GM18909 (cell line): ENCODE measurements around the gene TREML4.
"Not testable (repeated sequence)": the region's sequence is repeated elsewhere in the genome, so short reads cannot be mapped to it uniquely, and the experiment has no call there.

Source experiments
- ATAC-seq: cut with Tn5 transposase; IDR thresholded peaks from one replicate; pipeline ENCODE4 v1.9.1; 2021; ENCODE audit warnings: mild to moderate bottlenecking; ENCODE audit not compliant: unreplicated experiment, poor library complexity

TREML4 gene, protein sequence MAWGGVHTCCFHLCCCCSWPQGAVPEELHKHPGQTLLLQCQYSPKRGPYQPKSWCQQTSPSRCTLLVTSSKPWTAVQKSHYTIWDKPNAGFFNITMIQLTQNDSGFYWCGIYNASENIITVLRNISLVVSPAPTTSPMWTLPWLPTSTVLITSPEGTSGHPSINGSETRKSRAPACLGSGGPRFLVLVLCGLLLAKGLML

DNA sequence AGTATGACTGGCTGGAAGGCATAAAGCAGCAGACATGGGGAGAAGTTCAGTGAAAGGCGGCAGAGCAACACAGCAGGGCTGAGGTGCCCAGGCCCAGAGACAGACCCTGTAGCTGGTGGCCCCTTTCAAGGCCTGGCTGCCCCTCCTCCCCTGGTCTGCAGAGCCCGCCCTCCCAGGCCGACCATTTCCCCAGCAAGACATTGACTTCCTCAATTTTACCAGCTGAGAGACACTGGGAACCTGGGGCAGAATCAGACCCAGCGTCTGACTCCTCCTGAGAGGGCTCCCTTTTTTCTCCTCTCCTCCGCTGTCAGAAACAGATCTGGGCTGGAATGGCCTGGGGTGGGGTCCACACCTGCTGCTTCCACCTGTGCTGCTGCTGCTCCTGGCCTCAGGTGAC, at the start of gene TREML4:
TREML4 (plus strand) TSS at position 254 of the 400 bp plus-strand sequence; CDS start at position 333, 79 bp downstream.
- no peak for ATAC-seq

DNA sequence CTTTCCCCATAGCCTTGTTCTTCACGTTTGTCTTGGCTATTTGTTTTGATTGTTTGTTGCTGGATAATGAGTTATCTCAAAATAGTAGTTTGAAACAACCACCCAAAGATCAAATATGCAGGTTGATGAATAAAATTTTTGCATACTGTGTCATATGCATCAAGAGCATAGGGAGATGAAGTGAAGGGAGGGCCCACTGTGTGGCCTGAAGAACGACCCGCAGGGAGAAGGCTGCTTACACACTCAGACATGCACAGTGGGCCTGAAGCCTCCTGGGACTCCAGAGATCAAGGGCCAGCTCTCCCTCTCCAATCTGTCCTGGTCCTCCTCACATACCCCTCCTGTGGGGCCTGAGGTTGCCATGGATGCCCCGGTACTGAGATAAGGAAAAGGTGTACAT, 49.0 kb upstream of the TREML4 start:
- no peak for ATAC-seq

DNA sequence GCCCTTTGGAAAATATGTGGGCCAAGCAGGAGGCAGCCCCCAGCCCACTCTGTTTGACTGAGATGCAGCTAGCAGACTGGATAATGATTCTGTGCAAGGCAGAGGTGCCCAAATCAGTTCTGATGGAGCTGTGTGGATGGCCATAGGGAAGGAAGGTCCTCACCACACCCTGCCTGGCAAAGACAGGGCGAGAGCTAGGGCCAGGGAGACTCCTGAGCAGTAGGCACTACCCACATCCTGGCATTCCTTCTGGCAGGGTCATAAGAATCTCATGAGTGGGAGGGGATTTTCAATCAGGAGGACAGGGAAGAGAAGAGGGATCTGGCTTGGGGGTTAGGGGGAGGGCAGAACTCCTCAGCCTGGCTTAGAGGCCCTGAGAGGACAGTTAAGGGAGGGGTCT, 46.6 kb upstream of the TREML4 start:
- no peak for ATAC-seq

DNA sequence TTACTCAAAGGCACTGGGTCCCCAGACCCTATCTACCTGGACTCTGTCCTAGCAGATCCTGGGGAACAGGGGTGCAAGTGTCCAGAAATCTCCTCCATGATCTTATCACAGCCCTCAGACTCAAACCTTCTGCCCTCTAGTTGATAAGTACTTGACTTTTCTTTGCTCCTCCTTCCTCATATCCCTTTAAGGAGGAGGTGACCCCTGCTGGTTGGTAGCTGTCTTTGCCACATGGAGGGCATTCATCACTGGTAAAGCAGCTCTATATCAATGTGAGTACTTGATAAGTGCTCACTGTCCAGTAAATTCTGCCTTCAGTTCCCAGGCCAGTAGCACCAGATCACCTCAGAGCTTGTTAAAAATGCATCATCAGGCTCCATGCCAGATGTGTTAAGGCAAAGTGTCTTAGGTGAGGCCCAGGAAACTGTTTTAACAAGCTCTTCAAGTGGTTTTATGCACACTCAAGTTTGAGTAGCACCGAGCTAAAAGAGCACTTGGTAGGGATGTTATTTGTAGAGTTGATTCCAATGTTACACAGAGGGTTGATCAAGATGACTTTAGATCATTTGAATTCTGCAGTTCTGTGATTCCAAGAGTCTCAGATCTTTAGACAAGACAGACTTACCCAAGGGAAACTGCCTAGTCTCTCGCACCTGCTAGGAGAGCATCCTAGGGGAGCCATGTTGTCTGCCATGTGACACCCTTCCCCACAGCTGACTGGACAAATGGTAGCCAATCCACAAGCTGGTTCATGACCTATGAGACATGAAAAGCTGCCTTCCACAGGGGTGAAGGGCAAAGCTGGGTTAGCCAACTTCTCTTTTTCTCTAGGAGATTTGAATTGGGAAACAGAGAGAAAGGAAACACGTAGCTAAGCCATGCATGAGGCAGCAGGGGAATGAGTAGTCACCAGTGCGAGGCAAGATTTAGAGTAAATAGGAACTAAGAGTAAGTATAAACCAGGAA, 45.8 kb upstream of the TREML4 start:
- peak; percentile 52 for ATAC-seq

DNA sequence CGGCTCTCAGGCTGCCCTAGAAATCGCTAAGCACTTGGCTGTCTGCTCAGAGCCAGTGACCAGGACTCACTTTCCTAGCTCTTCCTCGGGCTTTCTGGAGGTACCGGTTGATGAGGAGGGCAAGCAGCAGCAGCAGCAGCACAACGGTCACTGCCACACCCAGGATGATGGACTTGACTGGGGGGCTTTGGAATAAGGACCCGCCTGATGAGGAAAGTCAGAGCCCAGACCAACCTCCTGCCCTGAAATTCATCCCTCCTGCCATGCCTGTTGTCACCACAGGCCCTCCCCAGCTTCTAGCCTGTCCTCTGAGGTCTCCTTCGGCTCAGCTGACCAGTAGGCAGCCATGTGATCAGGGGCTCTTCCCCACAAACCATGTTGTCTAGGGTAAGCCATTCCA, 43.4 kb upstream of the TREML4 start:
- ATAC-seq: no peak

DNA sequence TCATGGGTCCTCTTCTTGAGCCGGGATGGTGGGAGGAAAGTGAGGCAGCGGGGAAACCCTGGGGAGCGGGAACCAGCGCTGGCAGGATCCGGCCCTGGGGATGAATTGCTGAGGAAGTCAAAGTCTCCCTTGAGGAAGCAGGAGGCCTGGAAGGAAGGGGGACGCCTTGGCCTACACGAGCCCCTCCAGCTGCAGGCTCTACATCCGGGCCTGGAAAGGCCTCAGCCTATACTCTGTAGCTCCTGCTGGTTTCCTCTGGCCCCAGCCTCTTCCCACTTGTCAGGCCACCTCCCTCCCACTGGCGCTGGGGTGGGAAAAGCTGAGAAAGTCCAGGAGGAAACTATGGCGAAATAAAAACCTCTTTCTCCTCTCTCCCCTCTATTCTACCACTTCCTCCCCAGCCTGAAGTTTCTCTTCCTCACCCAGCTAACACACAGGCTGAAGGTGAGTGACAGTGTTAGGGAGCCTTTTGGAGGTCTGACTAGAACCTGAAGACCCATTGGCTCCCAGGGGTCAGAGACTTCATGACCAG, 42.1 kb upstream of the TREML4 start:
- ATAC-seq: no peak

DNA sequence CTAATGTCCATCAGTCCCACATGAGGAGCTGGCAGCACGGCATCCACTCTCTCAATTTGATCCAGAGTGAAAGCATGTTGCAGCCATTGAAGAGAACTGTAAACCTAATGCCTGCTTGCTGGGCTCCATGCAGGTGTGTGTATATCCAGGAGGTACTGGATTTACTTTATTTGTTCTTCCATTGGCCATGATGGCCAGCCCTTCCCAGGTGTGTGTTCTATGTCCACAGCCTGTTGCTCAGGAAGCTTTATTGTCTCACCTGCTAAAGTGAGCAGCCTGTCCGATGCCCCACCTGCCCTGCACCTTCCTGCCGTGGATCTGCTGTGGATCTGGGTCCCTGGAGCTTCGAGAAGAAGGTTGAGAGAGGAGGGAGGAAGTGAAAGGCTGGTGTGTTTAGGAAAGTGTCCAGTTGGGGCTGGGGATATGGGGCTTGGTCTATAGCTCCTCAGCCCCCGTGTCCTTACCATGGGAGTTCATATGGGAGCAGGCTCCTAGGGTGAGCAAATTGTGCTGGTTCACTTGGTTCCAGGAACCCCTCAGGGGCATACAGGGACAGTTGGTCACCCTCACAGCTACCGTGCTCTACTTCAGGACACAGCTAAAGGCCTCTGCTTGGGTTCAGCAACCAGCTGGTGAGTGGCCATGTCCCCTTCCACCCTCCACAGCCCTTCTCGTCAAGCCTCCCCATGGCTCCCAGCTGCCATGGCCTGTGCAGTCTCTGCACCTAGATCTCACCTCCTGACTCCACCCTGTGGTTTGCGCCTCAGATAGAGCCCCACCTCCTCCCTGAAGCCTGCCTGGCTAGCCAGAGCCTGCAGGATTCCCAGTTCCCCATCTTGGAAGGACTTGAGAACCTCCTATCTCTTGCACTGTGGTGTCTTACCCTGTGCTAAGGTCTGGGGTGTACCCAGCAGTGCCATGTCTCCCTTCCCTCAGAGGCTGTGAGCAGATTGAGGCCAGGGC, 39.9 kb upstream of the TREML4 start:
- no peak for ATAC-seq

DNA sequence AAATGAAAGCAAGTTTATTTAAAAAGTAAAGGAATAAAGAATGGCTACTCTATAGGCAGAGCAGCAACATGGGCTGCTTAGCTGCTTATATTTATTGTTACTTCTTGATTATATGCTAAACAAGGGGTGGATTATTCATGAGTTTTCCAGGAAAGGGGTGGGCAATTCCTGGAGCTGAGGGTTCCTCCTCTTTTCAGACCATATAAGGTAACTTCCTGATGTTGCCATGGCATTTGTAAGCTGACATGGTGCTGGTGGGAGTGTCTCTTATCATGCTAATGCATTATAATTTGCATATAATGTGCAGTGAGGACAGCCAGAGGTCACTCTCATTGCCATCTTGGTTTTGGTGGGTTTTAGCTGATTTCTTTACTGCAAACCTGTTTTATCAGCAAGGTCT, 39.1 kb upstream of the TREML4 start:
- not testable (repeated sequence) for ATAC-seq

DNA sequence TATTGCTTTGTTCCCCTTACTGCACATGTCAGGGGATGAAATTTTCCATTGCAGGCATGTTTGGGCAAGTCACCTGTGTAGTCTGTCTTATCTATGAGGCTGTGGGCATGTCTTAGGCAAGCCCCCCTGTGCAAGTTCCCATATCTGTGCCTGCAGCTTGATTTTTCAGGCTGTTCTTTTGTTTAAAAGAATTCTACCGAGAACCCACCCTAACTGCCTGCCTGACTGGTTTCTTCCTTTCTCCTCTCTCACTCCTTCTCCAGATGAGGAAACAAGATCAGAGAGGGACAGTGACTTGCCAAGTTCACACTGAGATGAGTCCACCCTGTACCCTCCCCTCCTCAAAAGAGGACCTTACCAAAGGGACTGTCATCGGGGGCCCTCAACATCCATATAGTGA, 38.2 kb upstream of the TREML4 start:
- no peak for ATAC-seq

DNA sequence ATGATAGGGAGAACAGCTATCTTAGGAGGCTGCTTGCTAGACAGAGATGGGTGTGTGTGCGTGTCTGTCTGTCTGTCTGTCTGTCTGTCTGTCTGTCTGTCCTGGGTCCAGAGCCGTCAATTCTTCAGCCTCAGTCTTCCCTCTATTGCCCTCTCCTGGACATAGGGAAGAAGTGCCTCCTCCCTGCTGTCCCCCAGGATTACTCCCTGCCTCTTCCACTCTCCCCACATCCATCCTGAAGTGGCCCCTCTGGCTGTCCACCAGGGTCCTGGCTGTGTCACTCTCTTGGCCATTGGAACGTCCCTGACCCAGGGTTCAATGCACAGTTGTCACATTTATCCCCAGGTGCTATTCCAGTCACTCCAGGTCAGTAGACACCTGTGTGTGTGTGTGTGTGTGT, 37.4 kb upstream of the TREML4 start:
- ATAC-seq: no peak

DNA sequence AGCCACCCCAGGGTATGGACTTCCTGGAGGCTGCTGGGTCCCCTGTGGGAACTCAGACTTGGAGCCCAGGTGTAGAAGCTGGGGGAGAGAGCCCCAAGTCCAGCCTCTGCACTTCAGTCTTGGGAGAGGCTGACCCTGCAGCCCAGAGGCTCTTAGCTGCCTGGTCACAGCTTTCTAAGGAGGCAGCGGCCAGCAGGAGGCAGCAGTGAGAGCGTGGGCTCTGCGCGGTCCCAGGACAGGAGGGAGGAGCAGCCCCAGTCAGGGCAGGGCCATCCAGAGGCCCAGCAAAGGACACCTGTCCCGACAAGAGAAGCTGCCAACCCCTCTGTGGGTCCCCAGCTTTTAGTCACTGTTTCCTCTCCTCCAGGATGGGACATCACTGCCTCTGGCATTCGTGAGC, 36.6 kb upstream of the TREML4 start:
- ATAC-seq: no peak

DNA sequence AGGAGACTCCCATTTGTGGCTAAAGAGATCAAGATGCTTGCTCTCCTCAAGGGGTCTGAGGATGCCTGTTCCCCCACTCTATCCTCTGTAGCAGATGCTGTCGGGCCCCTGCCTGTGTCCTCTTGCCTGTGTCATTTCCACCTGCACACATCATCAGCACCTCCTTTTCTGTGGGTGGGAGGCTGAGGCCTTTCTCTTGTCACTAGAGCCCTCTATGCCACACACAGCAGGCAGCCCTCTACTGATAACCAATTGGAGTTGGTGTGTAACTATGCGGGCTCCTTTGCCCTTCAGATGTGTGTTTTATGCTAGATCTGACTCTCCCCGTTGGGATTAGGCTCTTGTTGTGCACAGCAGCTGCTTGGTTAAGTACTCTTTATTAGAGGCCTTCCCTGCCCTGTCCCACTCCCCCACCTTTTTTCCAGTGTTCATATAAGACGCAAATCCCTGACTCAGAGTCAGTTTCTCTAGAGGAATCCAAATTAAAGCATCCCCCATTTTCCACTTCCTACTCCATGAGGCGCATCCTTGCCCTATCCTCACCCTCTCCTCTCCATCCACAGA, 34.9 kb upstream of the TREML4 start:
- ATAC-seq: no peak

DNA sequence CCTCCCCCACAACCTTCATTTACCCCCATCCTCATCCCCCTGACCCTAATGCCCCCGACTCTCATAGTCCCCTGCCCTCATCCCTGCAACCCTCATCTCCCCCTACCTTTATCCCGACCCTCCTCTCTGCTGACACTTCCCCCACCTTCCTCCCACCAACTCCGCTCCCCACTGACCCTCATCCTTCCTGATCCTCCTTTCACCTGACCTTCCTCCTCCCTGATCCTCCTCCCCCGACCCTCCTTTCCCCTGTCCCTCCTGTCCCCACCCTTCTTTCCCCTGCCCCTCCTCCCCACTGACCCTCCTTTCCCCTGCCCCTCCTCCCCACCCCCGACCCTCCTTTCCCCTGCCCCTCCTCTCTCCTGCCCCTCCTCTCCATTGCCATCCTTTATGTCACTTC, 34.3 kb upstream of the TREML4 start:
- no peak for ATAC-seq

DNA sequence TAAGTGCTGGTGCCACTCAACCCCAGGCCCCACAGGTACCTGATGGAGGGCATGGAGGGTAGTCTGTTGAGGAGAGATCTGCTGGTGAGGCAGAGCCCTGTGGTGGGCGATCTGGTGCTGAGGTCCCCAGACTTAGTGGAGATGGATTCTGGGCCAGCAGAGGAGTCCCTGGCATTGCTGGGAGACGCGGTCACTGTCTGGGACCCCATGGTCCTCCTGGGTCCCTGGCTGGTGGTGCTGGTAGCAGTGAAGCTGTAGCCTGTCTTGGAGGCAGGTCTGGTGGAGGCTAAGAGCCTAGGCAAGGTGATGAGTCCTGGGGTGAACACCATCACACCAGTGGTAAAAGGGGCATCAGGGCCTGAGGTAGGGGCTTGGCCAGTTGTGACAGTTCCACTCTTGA, 33.8 kb upstream of the TREML4 start:
- no peak for ATAC-seq

DNA sequence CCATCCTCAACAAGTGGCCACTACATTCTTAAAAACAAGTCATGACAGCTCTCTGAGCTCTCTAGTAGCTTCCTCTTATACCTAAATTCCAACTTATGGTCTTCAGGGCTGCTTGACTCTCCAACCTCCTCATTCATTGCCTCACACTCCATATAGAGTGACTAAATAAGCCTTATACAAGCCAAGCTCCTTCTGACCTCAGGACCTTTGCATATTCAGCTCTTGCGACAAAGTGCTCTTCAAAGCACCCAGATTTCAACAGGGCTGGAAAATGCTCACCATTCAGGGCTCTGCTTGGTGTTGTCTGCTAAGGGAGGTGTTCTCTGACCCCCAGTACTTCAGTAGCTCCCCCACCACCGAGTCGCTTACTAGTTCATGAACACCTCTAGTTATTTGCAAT, 30.9 kb upstream of the TREML4 start:
- no peak for ATAC-seq

DNA sequence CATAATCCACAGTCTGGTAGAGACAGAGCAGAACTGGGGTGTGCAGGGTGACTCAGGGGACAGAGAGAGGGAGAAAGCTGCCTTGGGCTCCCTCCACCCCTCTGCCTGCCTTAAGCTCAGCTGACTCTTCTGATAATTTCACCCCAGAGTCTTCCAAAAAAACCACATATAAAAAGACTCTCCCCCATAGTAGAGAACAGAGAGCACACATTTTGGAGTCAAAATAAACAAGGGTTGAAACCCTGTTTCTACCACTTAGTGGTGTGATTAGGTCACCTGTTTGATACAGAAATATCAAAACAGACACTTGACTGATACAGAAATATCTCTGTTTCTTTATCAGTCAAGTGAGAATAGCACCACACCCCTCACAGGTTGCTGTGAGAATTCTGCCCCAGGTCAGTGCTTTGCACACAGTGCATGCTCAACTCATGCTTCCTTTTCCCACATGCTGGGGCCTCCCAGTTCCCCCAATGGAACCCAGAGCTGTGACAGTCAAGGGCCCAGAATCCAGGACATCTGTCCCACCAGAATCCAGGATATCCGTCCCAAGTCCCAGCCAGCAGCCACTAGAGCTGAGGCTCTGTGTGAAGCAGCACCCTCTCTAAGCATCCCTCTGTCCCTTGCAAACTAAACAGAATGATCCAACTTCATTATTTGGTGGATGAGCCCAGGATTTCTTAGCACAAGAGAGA, 28.4 kb upstream of the TREML4 start:
- no peak for ATAC-seq

DNA sequence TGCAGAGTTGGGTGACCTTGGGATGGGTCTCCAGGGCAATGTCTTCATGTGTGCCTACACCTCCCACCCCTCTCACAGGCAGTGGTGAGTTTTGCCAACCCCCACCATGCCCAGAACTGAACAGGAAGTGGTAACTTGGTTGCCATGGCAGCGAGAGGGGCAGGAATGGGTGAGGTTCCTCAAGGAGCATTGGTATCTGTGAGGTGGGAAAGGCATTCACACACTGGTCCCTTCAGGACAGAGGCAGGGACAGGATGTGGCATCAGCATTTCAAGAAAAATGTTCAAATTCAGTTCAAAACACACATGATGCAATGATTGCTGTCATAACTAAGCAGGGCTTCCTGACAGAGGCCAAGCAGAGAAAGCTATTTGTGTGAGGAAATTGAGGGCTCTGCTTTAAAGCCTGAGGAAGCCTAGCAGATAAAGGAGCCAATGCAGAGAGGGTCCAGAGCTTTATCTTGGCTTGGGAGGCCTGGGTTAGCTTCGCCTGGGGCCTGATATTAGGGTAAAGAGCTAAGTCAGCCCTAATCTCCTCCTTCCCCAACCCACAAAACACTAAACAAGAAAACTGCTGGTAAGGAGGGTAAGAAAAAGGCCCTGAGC, 27.8 kb upstream of the TREML4 start:
- no peak for ATAC-seq

DNA sequence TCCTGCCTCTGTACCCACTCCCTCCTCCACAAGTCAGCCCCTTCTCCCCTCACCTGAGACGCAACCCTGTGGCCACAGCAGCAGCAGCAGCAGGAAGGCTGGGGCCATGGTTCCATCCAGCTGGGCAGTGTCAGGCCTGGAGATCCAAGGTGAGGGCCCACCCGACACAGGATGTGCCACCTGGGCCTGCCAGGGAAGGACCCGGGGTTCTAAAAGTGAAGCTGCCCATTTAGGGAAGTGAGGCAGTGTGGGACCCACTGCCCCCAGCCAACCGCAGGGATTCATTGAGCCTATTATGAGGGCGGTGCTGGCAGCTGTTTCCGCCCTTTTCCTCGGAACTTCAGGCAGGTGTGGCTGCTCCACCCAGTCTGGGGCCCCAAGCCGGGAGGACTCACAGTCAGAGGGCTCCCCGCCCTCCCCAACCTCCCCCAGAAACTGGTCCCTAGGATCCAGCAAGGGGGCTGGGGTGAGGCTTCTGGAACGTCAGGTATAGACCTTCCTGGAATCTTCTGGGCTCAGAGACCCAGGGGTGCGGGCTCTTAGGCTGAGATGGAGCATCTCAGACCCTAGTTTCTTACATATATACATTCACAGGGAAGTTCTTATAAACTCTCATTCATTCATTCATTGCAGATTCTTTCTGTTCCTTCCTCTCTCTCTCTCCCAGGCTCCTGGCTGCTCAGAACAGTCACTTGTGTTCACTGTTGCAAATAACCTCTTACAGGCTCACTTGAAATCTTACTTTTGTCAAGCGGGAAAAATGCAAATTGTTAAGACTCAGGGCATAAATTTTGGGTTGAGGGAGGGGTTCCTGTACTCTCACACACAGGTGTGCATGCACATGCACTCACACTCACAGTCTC, 27.0 kb upstream of the TREML4 start, which contains the start of gene TREML2:
TREML2 (minus strand) TSS at position 249 of the 863 bp plus-strand sequence; CDS start at position 108, 141 bp downstream.
- no peak for ATAC-seq
